ENCODE results near the gene LYPD6. TPM values are rescaled to one million over a fixed set of nuclear protein-coding genes. Genes with fewer than 3 reads are reported as not detected.

LYPD6 gene
- total RNA-seq, 1 experiment from 2014 or later, result 0.54 TPM

GRCh38 chr2:149448315-149448714, 117.9 kb downstream of the LYPD6 start:
- intact Hi-C loops (cut with micrococcal nuclease; ENCODE audit: unreplicated experiment), result no loop called here
- BruUV-seq (replicated peaks), result no TSS peak
- TF ChIP-seq CTCF (conservative IDR thresholded peaks at IDR 0.05; ENCODE audit: low read depth, low read length) (no peak), EZH2 (IDR thresholded peaks at IDR 0.05; ENCODE audit: borderline replicate concordance, low read depth, low read length, poor library complexity, severe bottlenecking) (no peak)
- H3K27me3 ChIP-seq (replicated peaks; ENCODE audit: insufficient read depth, low read depth, low read length, poor library complexity), result peaks cover 5% of the 10 kb centered on the region
- POLR2A ChIA-PET (ENCODE audit: low non-redundant PET), result no interaction called here
- no peaks in the 10 kb centered on the region for H3K9me3 ChIP-seq (ENCODE audit: low read depth, low read length, poor library complexity, severe bottlenecking)
- H3K36me3 ChIP-seq (ENCODE audit: insufficient read depth, low read length, poor library complexity, severe bottlenecking), result no peaks in the 10 kb centered on the region
- H3K4me3 ChIP-seq (ENCODE audit: low read depth, low read length, poor library complexity, severe bottlenecking), result no peak overlapping the region
- peaks cover 1% of the 10 kb centered on the region for H3K4me1 ChIP-seq (ENCODE audit: insufficient read depth, low read length, poor library complexity, severe bottlenecking)
- CTCF ChIA-PET, result no interaction called here
- DNase-seq (ENCODE audit: low spot score), result no peak
- no peak overlapping the region for H3K27ac ChIP-seq (ENCODE audit: low read depth, low read length, poor library complexity, severe bottlenecking)

- intact Hi-C loops (cut with micrococcal nuclease; ENCODE audit: unreplicated experiment), result no loop called here
- Histone ChIP-seq H3K27me3 (replicated peaks; ENCODE audit: insufficient read depth, low read depth, low read length, poor library complexity) (peaks cover 5% of the 10 kb centered on the region), H3K36me3 (ENCODE audit: insufficient read depth, low read length, poor library complexity, severe bottlenecking) (no peaks in the 10 kb centered on the region), H3K27ac (ENCODE audit: low read depth, low read length, poor library complexity, severe bottlenecking) (no peak overlapping the region), H3K4me1 (ENCODE audit: insufficient read depth, low read length, poor library complexity, severe bottlenecking) (no peaks in the 10 kb centered on the region), H3K9me3 (ENCODE audit: low read depth, low read length, poor library complexity, severe bottlenecking) (no peaks in the 10 kb centered on the region), H3K4me3 (ENCODE audit: low read depth, low read length, poor library complexity, severe bottlenecking) (no peak overlapping the region)
- no peak for DNase-seq (ENCODE audit: low spot score)
- ChIA-PET POLR2A (ENCODE audit: low non-redundant PET) (no interaction called here), CTCF (no interaction called here)
- BruUV-seq (replicated peaks), result no TSS peak
- TF ChIP-seq CTCF (conservative IDR thresholded peaks at IDR 0.05; ENCODE audit: low read depth, low read length), result no peak
- TF ChIP-seq EZH2 (IDR thresholded peaks at IDR 0.05; ENCODE audit: borderline replicate concordance, low read depth, low read length, poor library complexity, severe bottlenecking), result no peak
Measured at GRCh38 chr2:149449017-149449416, 118.6 kb downstream of the LYPD6 start.

- Histone ChIP-seq H3K27ac (ENCODE audit: low read depth, low read length, poor library complexity, severe bottlenecking) (no peak overlapping the region), H3K9me3 (ENCODE audit: low read depth, low read length, poor library complexity, severe bottlenecking) (no peaks in the 10 kb centered on the region), H3K27me3 (replicated peaks; ENCODE audit: insufficient read depth, low read depth, low read length, poor library complexity) (peaks cover 5% of the 10 kb centered on the region), H3K36me3 (ENCODE audit: insufficient read depth, low read length, poor library complexity, severe bottlenecking) (no peaks in the 10 kb centered on the region), H3K4me3 (ENCODE audit: low read depth, low read length, poor library complexity, severe bottlenecking) (no peak overlapping the region), H3K4me1 (ENCODE audit: insufficient read depth, low read length, poor library complexity, severe bottlenecking) (no peaks in the 10 kb centered on the region)
- no peak for TF ChIP-seq CTCF (conservative IDR thresholded peaks at IDR 0.05; ENCODE audit: low read depth, low read length)
- no peak for TF ChIP-seq EZH2 (IDR thresholded peaks at IDR 0.05; ENCODE audit: borderline replicate concordance, low read depth, low read length, poor library complexity, severe bottlenecking)
- no TSS peak for BruUV-seq (replicated peaks)
- ChIA-PET CTCF (no interaction called here), POLR2A (ENCODE audit: low non-redundant PET) (no interaction called here)
- intact Hi-C loops (cut with micrococcal nuclease; ENCODE audit: unreplicated experiment), result no loop called here
- no peak for DNase-seq (ENCODE audit: low spot score)
Measured at GRCh38 chr2:149451417-149452165, 121.2 kb downstream of the LYPD6 start.
